GM19193 (cell line): Measurements from ENCODE around the gene PITX1.

Experiments
- POLR2A ChIP-seq: IDR thresholded peaks from 4 replicates; pipeline ENCODE4 v1.6.1; 2011; ENCODE audit not compliant: insufficient read depth, insufficient read length; ENCODE audit errors: extremely low read depth

The PITX1 gene

DNA sequence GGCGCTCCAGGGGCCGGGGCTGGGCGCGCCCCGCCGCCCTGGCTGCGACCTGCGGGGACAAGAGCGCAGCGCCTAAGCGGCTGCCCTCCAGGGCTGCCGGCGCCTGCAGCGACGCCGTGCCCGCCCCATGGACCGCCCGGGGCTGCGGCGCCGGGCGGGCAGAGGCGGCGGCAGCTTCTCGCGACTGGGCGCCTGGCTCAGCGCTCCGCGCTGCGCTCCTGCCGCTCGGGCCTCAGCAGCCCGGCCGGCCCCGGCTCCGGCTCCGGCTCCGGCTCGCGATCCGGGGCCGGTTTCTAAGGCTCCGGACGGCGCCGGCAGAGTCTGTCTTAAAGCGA lies at the start of gene PITX1:
Gene PITX1 (minus strand): TSS at position 328 of the 335 bp plus-strand sequence. CDS start 347 bp downstream, outside the sequence.
- TF ChIP-seq POLR2A, result no peak

GRCh38 chr5:135081240-135081639 lies 47.2 kb upstream of the PITX1 start:
- TF ChIP-seq POLR2A, result no peak

GRCh38 chr5:135079760-135080159 lies 45.7 kb upstream of the PITX1 start:
- TF ChIP-seq POLR2A, result no peak

GRCh38 chr5:135079099-135079681 lies 45.2 kb upstream of the PITX1 start:
- no peak for TF ChIP-seq POLR2A

- TF ChIP-seq POLR2A, result no peak
Observed at GRCh38 chr5:135076801-135077200, 42.8 kb upstream of the PITX1 start.

GRCh38 chr5:135076051-135076491 lies 42.0 kb upstream of the PITX1 start:
- TF ChIP-seq POLR2A, result no peak

- no peak for TF ChIP-seq POLR2A
Observed at GRCh38 chr5:135075621-135076020, 41.6 kb upstream of the PITX1 start.

- no peak for TF ChIP-seq POLR2A
Observed at GRCh38 chr5:135073761-135074345, 39.8 kb upstream of the PITX1 start.

- no peak for TF ChIP-seq POLR2A
Observed at GRCh38 chr5:135072387-135073281, 38.6 kb upstream of the PITX1 start.

DNA sequence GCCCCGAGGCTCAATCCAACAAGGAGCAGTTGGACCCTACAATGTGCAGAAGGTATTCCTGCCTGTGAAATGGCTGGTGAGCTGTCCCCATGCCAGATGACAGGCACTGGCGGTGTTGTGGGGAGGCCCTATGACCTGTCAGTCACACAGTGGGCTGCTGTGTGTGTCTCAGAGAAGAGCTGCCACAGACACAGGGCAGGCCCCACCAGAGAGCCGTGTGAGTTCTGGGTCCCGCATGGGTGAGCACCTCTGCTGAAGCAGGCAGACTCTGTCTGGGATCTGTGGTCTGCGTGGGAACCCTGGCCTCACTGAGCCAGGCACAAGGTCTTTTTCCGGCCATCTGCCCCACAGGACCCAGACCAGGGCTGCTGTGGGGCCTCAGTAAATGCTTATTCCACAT lies 37.3 kb upstream of the PITX1 start:
- TF ChIP-seq POLR2A, result no peak

GRCh38 chr5:135069895-135070657 lies 36.0 kb upstream of the PITX1 start:
- TF ChIP-seq POLR2A, result no peak

DNA sequence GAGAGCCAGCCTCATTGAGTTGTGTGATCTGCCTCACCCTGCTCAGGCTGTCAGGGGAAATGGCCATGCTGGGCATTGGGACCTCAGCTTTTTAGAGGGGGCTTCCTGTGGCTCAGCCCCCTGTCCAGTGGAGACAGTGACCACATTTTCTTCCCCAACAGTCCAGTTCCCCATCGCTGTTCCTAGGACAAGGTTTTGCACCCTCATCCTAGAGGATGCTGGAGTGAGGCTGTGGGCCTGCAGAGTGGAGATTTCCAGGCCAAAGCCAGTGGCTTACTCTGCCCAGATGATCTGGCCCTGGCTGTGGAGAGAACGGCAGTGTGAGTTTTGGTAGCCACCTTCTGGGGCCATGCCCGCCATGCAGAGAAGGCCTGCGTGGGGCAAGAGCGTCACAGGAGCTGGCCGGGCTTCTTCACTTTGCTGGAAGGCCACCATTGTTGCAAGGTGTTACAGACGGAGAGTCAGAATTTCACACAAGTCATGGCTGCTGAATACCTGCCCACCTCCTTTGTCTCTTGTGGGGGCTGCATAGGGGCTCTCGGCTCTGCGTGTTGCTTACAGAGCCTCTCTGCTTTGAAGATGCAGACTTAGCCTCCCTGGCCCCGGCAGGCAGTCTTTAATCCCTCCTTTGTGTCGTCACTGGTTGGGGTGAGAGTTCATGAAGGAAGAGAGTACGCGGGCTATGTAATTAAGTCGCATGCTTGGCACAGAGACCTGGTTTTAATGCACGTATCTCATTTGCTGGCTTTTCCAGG lies 35.2 kb upstream of the PITX1 start:
- TF ChIP-seq POLR2A, result no peak

GRCh38 chr5:135067587-135067986 lies 33.6 kb upstream of the PITX1 start:
- no peak for TF ChIP-seq POLR2A

DNA sequence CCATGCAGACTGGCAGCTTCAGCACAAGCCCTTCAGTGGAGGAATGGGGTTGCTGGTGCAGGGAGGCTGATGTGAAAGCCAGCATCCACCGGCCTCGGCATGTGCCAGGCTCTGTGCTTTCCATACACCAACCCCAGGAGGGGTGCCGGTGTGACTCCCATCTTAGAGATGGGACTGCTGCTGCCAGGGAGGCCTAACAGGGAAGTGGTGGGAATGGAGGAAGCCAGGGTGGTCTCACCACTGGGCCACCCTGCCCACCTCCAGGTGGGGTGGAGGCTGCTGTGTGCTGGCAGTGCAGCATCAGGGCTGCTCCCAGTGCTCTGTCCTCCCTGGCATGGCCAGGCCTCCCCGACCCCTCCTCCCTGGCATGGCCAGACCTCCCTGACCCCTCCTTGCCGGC lies 32.8 kb upstream of the PITX1 start:
- TF ChIP-seq POLR2A, result no peak
